ENCODE results near the gene PISD. TPM values are rescaled to one million over a fixed set of nuclear protein-coding genes. Genes with fewer than 3 reads are reported as not detected.

The PISD gene
- total and polyA plus RNA-seq, 9 of the 15 experiments (the other 6 are each of a cell fraction or from before 2014, with no cell fraction given), result 24.5 to 65.9 (median 36.6) TPM

DNA sequence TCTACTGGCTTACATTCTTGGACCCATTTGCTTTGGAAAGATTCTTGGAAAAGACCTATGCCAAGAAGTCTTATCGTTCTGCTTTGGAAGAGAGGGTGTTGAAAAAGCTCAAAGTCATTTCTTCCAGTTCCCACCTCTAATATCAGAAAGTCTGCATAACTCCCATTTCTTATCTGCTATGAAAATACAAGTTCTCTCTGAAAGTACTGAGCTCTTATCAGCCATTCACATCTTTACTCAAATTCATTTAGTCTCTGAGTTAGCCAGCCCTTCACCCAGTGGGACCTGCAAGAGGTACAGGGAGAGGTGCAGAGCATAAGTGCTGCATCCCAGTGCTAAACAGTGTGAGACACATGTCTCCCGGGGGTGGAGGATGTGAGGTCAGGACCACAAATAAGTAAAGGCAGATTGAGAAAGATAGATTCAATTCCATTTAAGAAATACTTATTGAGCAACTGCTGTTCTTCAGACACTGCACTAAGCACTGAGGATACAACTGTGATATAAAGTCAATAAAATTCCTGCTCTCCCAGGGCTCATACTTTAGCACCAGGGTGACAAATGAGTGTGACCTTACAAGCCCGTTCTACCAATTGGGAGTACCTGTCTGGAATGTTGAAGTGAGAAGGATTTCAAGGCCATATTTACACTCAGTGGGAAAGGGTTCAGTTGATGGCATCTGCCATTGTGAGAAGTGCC, 76.7 kb downstream of the PISD start (continued):
- TF ChIP-seq KDM4B (IDR thresholded peaks at IDR 0.05; ENCODE audit: borderline replicate concordance in 2 of 2, low read depth in 1 of 2), result no peak
- TF ChIP-seq MEIS2 (IDR thresholded peaks at IDR 0.05; ENCODE audit: partially characterized antibody), result peak; percentile 14
- no peak for TF ChIP-seq GMEB1 (CRISPR knock-in tag; IDR thresholded peaks at IDR 0.05)
- no peak for TF ChIP-seq ZSCAN29 (IDR thresholded peaks at IDR 0.05)
- TF ChIP-seq MCM2 (IDR thresholded peaks at IDR 0.05; ENCODE audit: low read depth), result no peak
- TF ChIP-seq E2F3 (CRISPR knock-in tag; IDR thresholded peaks at IDR 0.05), result no peak
- TF ChIP-seq HNRNPLL (IDR thresholded peaks at IDR 0.05; ENCODE audit: low read depth, low read length, poor library complexity, severe bottlenecking), result no peak
- no peak for TF ChIP-seq THAP7 (CRISPR knock-in tag; IDR thresholded peaks at IDR 0.05)
- TF ChIP-seq FOXJ2 (tag; IDR thresholded peaks at IDR 0.05), result no peak; the same call in 1 of the 2 replicates
- peak; percentile 76 for TF ChIP-seq SOX6 (IDR thresholded peaks at IDR 0.05)
- TF ChIP-seq ZNF174 (CRISPR knock-in tag; IDR thresholded peaks at IDR 0.05), result no peak
- no peak for TF ChIP-seq HMGN3 (IDR thresholded peaks at IDR 0.05; ENCODE audit: borderline replicate concordance, extremely low read depth, insufficient read length, low read depth, low read length)
- TF ChIP-seq ZNF224 (CRISPR knock-in tag; IDR thresholded peaks at IDR 0.05), result no peak
- TF ChIP-seq, protein P1, sequence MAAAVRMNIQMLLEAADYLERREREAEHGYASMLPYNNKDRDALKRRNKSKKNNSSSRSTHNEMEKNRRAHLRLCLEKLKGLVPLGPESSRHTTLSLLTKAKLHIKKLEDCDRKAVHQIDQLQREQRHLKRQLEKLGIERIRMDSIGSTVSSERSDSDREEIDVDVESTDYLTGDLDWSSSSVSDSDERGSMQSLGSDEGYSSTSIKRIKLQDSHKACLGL (CRISPR knock-in tag; IDR thresholded peaks at IDR 0.05; ENCODE audit: borderline replicate concordance, poor library complexity, severe bottlenecking), result no peak
- no peak for TF ChIP-seq NFIX (CRISPR knock-in tag; IDR thresholded peaks at IDR 0.05; ENCODE audit: low read depth)
- peak; percentile 91 for TF ChIP-seq ARID1B (IDR thresholded peaks at IDR 0.05)
- no peak for TF ChIP-seq ETV5 (CRISPR knock-in tag; IDR thresholded peaks at IDR 0.05; ENCODE audit: low read depth)
- no peak for TF ChIP-seq SREBF2 (CRISPR knock-in tag; IDR thresholded peaks at IDR 0.05)
- no peak for TF ChIP-seq ZBTB49 (CRISPR knock-in tag; IDR thresholded peaks at IDR 0.05; ENCODE audit: borderline replicate concordance)
- no peak for TF ChIP-seq MYBL2 (IDR thresholded peaks at IDR 0.05; ENCODE audit: low read depth)
- TF ChIP-seq MYBL2 (CRISPR knock-in tag; IDR thresholded peaks at IDR 0.05; ENCODE audit: borderline replicate concordance), result no peak
- TF ChIP-seq FOS (IDR thresholded peaks at IDR 0.05; ENCODE audit: extremely low read depth, insufficient read length), result no peak
